Fibroblast of villous mesenchyme (primary cell): Measurements from ENCODE around the gene ABCD1. TPM values are rescaled to one million over a fixed set of nuclear protein-coding genes. Genes with fewer than 3 reads are reported as not detected.
A peak's percentile ranks its signal among the peaks of the same experiment; 100 is the strongest.
"Not testable (repeated sequence)": the region's sequence is repeated elsewhere in the genome, so short reads cannot be mapped to it uniquely, and the experiment has no call there.

Experiments used
- DNase-seq: peaks from one replicate; pipeline ENCODE4 v3.0.0-alpha.2; 2010; ENCODE audit warnings: low read depth
- H3K4me3 ChIP-seq: 2 replicates; pipeline ENCODE4 v1.5.1; 2011; ENCODE audit warnings: low read depth, mild to moderate bottlenecking, low read length
- CTCF ChIP-seq: IDR thresholded peaks from 2 replicates; pipeline ENCODE4 v1.5.1; 2012; ENCODE audit warnings: low read depth, mild to moderate bottlenecking, low read length; ENCODE audit not compliant: insufficient read depth
- total RNA-seq: library from RNA; depleted of rRNA; stranded (reverse); fragments of >200 nt; gene quantifications from 2 replicates; pipeline ENCODE4 v1.2.3, GENCODE V29; 2012

ABCD1 gene
- total RNA-seq, 1 donor = 15.5 TPM

DNA sequence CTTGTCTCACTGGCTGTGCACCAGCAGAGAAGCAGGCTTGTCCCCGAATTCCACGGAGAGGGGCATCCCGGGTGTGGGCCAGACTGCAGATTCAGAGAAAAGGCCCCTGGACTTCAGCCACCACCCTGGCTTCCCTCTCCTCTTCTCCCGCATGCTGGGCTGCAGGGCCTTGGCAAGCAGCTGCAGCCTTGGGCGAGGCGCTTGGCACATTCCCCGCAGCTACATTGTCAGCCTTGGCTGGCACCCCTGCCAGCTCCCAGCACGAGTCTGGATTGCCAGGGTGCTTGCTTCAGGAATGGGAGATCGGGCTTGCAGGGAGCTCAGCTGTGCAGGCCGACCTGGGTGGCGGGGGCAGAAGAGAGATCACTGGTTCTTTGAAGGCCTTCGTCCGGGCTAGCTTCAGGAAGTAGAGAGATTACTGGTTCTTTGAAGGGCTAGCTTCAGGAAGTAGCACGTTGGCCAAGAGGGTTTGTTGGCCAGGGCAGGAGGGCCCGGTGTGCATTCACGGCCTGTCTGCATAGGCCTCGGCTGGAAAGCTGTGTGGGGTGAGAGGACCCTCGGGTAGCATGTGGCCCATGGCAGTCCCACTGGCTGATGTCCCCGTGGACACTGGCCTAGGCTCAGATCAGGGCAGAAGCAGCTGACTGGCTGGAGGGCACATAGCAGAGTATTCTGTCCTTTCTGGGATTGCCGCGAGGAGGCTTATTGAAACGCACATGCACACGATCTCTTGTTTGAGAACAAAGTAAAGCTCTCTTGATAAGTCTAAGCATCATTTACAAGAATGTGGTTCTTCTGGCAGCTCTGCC is 2.7 kb downstream of the ABCD1 start:
- TF ChIP-seq CTCF = no peak
- peak overlapping the region; percentile 37 for H3K4me3 ChIP-seq
- DNase-seq = peak; percentile 18

GRCh38 chrX:153728095-153728494 is 3.4 kb downstream of the ABCD1 start:
- TF ChIP-seq CTCF = no peak
- no peak overlapping the region for H3K4me3 ChIP-seq
- DNase-seq = no peak

DNA sequence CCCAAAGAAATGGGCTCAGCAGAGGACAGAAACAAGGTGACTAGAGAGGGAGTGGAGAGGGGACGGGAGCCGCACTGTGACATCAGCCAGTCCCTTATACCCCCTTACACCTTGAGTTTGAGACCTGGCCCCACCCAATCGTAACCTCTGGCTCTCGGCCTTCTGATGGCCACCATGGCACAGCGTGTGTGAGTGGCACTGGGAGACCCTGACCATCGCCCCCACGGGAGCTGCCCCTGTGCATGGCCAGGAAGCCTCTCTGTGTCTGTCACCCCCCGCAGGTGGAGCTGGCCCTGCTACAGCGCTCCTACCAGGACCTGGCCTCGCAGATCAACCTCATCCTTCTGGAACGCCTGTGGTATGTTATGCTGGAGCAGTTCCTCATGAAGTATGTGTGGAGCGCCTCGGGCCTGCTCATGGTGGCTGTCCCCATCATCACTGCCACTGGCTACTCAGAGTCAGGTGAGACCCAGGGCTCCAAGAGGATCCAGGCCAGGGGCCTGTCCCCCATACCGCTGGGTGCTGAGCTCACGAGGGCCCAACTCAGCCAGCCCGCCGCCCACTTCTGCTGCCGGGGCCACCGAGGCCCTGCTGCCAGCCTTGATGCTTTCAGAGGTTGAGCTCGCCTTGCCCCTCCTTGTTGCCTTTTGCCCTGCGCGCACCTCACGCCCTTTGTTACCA is 4.4 kb downstream of the ABCD1 start:
- DNase-seq = no peak
- H3K4me3 ChIP-seq = no peak overlapping the region
- TF ChIP-seq CTCF = no peak

DNA sequence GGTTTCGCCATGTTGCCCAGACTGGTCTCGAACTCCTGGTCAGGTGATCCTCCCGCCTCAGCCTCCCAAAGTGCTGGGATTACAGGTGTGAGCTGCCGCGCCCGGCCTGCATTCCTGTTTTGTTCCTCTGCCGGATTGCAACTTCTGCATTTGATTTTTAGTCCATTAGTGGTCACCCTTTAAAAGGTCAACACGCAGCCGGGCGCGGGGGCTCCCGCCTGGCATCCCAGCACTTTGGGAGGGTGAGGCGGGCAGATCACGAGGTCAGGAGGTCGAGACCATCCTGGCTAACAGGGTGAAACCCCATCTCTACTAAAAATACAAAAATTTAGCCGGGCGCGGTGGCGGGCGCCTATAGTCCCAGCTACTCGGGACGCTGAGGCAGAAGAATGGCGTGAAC is 5.5 kb downstream of the ABCD1 start:
- DNase-seq = not testable (repeated sequence)

DNA sequence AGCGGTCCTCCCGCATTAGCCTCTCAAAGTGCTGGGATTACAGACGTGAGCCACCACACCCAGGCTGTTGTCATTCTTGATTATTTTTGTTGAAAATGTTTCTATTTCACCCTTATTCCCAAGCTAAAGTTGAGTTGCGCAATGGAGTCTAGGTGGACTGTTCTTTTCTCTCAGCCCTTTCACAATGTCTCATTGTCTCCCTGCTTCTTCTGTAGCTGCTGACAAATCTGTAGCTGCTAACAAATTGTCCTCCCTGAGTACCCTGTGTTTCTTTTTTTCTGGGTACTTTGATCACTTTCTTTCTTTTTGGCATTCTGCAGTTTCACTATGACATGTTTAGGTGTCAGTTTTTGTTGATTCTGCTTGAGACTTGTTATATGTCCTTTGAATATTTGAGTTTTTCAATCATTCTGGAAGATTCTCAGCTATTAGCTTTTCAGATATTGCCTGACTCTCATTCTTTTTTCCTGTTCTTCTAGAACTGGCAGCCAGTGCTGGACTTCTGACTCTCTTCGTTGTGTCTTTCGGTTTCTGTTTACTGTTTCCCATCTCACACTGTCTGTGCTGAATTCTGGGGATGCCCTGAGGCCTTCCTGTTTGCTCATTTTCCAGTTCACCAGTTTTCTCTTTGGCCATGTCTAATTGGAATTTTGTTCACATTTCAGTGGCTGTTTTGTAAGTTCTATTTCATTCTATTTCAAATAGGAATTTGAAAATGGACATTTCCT is 6.6 kb downstream of the ABCD1 start:
- no peak overlapping the region for H3K4me3 ChIP-seq
- DNase-seq = peak; percentile 59
- no peak for TF ChIP-seq CTCF

More for the DNA sequence above, 5.5 kb downstream of the ABCD1 start:
- H3K4me3 ChIP-seq = not testable (repeated sequence)

GRCh38 chrX:153731845-153732215 is 7.2 kb downstream of the ABCD1 start:
- no peak for TF ChIP-seq CTCF
- H3K4me3 ChIP-seq = no peak overlapping the region
- DNase-seq = no peak

- DNase-seq = no peak
- TF ChIP-seq CTCF = no peak
- no peak overlapping the region for H3K4me3 ChIP-seq
Measured at GRCh38 chrX:153732401-153732800, 7.7 kb downstream of the ABCD1 start.
